ENCODE measurements around the gene ABCD3. TPM values are rescaled to one million over a fixed set of nuclear protein-coding genes. Genes with fewer than 3 reads are reported as not detected.

ABCD3 gene
- total and polyA plus RNA-seq, 2 of the 13 experiments (the other 11 are each of a cell fraction or from before 2014, with no cell fraction given), result 27.5 to 166 TPM

DNA sequence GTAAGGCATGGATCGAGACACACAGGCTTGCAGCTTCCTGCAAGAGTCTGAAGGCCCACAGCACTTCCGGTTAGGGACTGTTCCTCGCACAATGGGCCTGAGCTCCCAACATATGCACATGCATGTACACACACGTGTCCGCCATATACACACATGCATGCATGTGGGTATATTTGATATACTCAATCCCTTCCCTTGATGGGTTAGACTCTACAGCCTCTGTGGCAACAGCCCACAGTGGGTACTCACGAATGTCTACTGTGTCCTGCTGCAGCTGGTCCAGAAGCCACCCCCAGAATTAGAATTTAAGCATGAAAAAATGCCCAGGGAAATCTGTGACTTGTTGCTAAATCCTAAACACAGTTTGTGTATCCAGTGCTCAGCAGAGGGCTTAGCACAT, 113.5 kb downstream of the ABCD3 start:
- H3K4me1 ChIP-seq (ENCODE audit: insufficient read depth, low read length), result peaks cover 16% of the 10 kb centered on the region
- no peak for FAIRE-seq
- TF ChIP-seq ZBTB3 (CRISPR knock-in tag; IDR thresholded peaks at IDR 0.05; ENCODE audit: borderline replicate concordance, low read depth), result no peak
- TF ChIP-seq, protein P1, sequence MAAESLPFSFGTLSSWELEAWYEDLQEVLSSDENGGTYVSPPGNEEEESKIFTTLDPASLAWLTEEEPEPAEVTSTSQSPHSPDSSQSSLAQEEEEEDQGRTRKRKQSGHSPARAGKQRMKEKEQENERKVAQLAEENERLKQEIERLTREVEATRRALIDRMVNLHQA (CRISPR knock-in tag; IDR thresholded peaks at IDR 0.05), result no peak
- TF ChIP-seq, protein P2, sequence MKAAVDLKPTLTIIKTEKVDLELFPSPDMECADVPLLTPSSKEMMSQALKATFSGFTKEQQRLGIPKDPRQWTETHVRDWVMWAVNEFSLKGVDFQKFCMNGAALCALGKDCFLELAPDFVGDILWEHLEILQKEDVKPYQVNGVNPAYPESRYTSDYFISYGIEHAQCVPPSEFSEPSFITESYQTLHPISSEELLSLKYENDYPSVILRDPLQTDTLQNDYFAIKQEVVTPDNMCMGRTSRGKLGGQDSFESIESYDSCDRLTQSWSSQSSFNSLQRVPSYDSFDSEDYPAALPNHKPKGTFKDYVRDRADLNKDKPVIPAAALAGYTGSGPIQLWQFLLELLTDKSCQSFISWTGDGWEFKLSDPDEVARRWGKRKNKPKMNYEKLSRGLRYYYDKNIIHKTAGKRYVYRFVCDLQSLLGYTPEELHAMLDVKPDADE (CRISPR knock-in tag; IDR thresholded peaks at IDR 0.05), result no peak
- TF ChIP-seq, protein P3, sequence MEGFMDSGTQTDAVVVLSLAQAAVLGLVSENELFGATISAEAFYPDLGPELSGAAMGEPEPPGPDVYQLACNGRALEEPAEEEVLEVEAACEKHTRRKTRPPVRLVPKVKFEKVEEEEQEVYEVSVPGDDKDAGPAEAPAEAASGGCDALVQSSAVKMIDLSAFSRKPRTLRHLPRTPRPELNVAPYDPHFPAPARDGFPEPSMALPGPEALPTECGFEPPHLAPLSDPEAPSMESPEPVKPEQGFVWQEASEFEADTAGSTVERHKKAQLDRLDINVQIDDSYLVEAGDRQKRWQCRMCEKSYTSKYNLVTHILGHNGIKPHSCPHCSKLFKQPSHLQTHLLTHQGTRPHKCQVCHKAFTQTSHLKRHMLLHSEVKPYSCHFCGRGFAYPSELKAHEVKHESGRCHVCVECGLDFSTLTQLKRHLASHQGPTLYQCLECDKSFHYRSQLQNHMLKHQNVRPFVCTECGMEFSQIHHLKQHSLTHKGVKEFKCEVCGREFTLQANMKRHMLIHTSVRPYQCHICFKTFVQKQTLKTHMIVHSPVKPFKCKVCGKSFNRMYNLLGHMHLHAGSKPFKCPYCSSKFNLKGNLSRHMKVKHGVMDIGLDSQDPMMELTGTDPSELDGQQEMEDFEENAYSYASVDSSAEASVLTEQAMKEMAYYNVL (CRISPR knock-in tag; IDR thresholded peaks at IDR 0.05; ENCODE audit: borderline replicate concordance), result no peak
- no peak for TF ChIP-seq ZMAT3 (CRISPR knock-in tag; conservative IDR thresholded peaks at IDR 0.05)
- no peak for TF ChIP-seq ZEB1 (IDR thresholded peaks at IDR 0.05; ENCODE audit: insufficient replicate concordance, low read depth)
- no peak for TF ChIP-seq KAT8 (CRISPR knock-in tag; IDR thresholded peaks at IDR 0.05)
- no peak for TF ChIP-seq SIX4 (CRISPR knock-in tag; IDR thresholded peaks at IDR 0.05)
- TF ChIP-seq CEBPG (CRISPR knock-in tag; IDR thresholded peaks at IDR 0.05), result no peak
- no peak for TF ChIP-seq TCF12 (IDR thresholded peaks at IDR 0.05)
- TF ChIP-seq TCF12 (CRISPR knock-in tag; IDR thresholded peaks at IDR 0.05), result no peak
- in situ Hi-C loops (cut with HindIII; ENCODE audit: extremely low pct_ligation_motif_present, low pct_unique_long_range_greater_than_20kb) (loop anchor here (25.0 kb wide), 1 partner anchor 506 kb away; no protein-coding TSS in a partner anchor), intact Hi-C loops (cut with micrococcal nuclease; ENCODE audit: unreplicated experiment) (no loop called here)
- ChIA-PET POLR2A (no interaction called here), CTCF (ENCODE audit: low intra/inter-chr PET ratio, low total read pairs) (no interaction called here)
- no TSS peak for BruUV-seq (replicated peaks)
- H3K36me3 ChIP-seq (replicated peaks in 1 of 2; ENCODE audit: control insufficient read depth in 1 of 2, insufficient read depth in 2 of 2, low read length in 2 of 2), result peaks cover 5 to 24% of the 10 kb centered on the region in 2 experiments
- H3K9me3 ChIP-seq (ENCODE audit: low read length), result no peaks in the 10 kb centered on the region
- H3K27ac ChIP-seq (ENCODE audit: extremely low read length, insufficient read depth, low read length), result no peak overlapping the region
- no peak for DNase-seq (ENCODE audit: low spot score)
- no peaks in the 10 kb centered on the region for H4K20me1 ChIP-seq (ENCODE audit: insufficient read depth, low read length)
- H3K27me3 ChIP-seq (ENCODE audit: control insufficient read depth in 1 of 2, insufficient read depth in 2 of 2, low read length in 2 of 2), result no peaks in the 10 kb centered on the region
- 87% methylated on average over 6 of the region's 6 CpGs for WGBS (ENCODE audit: low lambda C conversion rate)
- H3K79me2 ChIP-seq (ENCODE audit: insufficient read depth, low read length), result no peaks in the 10 kb centered on the region
- no peak overlapping the region for H3K4me2 ChIP-seq (ENCODE audit: low read depth, low read length)
- no peak overlapping the region for H3K4me3 ChIP-seq (replicated peaks in 1 of 3; ENCODE audit: insufficient read depth in 1 of 3, low read depth in 2 of 3, low read length in 3 of 3)
- no peak overlapping the region for H3K9ac ChIP-seq (ENCODE audit: insufficient read depth, low read depth, low read length)
- no peak overlapping the region for H2AFZ ChIP-seq (ENCODE audit: low read length)
- ATAC-seq, result no peak

Data from HepG2 (cell line).